ENCODE measurements around the gene ZNF668. TPM values are rescaled to one million over a fixed set of nuclear protein-coding genes. Genes with fewer than 3 reads are reported as not detected.
A peak's percentile ranks its signal among the peaks of the same experiment; 100 is the strongest.

Gene ZNF668
- total RNA-seq: 10 to 100 TPM; 14.5 to 32.7 TPM

GRCh38 chr16:31073970-31074813 is at the start of gene ZNF668, which contains the start of gene ZNF646:
TSS of gene ZNF668 (minus strand) at chr16:31074240. CDS start at chr16:31064459, 9,781 bp downstream.
TSS of gene ZNF646 (plus strand) at chr16:31074422. CDS start at chr16:31076325, 1,903 bp downstream.
- Mint-ChIP-seq H3K27ac (peak within 1 kb of the TSS; percentile 99), H3K36me3 (peaks cover 28 to 34% of the 10 kb centered on the region in 2 donors), H3K9me3 (no peaks in the 10 kb centered on the region)
- peak; percentile 94 to 97 for DNase-seq (ENCODE audit: low spot score in 2 of 2)
- peak; percentile 82 to 84 for ATAC-seq

GRCh38 chr16:31120129-31120528 is 46.1 kb upstream of the ZNF668 start:
- no peak for ATAC-seq
- no peak overlapping the region for H3K27ac Mint-ChIP-seq
- peaks cover 15 to 21% of the 10 kb centered on the region in 2 donors for H3K36me3 Mint-ChIP-seq
- H3K9me3 Mint-ChIP-seq: no peaks in the 10 kb centered on the region
- DNase-seq (ENCODE audit: low spot score in 2 of 2): no peak

DNA sequence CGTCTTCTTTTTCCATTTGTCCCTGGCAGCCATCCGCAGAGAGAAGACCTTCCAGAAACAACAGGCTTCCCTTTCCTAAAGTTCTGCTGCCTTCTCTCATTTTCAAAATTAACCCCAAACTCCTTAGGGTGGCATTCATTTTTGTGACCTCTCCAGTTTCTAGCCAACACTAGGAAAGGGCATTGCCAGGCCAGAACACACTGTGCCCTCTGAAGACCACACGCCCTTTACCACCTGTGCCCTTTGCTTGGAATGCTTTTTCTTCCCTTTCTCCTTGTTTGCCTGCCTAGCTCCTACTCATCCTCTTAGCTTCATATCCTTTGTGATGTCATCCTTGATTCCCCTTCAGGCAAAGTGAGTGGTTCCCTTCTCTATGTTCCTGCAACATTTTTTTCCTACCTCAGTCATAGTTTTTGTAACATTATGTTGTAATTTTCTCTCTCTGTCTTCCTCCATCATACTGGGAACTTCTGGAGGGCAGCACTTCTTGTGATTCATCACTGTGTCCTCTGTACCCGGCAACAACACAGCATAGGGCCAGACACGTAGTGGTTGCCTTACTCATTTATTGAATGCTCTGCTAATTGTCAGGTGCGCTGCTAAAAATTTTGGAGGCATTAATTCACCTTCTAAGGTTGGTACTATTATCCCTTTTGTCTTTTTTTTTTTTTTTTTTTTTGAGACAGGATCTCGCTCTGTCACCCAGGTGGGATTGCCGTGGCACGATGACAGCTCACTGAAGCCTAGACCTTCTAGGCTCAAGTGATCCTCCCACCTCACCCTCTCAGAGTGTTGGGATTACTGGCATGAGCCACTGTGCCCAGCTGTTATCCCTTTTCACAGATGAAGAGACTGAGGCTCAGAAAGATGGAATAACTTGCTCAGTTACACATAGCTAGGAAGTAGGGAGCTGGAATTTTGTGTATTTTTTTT is 44.4 kb upstream of the ZNF668 start:
- Mint-ChIP-seq H3K27ac (peak overlapping the region; percentile 91 to 95), H3K36me3 (peaks cover 15 to 21% of the 10 kb centered on the region in 2 donors), H3K9me3 (no peaks in the 10 kb centered on the region)
- ATAC-seq: no peak
- DNase-seq (ENCODE audit: low spot score in 2 of 2): no peak

GRCh38 chr16:31117384-31118222 is 43.6 kb upstream of the ZNF668 start, which contains the start of gene KAT8:
TSS of gene KAT8 (plus strand) at chr16:31117664. CDS start at chr16:31117682, 18 bp downstream.
- Mint-ChIP-seq H3K36me3 (peaks cover 15 to 21% of the 10 kb centered on the region in 2 donors), H3K9me3 (no peaks in the 10 kb centered on the region), H3K27ac (peak within 1 kb of the TSS; percentile 91 to 95)
- ATAC-seq: peak; percentile 95
- DNase-seq (ENCODE audit: low spot score in 2 of 2): peak; percentile 95 to 98

DNA sequence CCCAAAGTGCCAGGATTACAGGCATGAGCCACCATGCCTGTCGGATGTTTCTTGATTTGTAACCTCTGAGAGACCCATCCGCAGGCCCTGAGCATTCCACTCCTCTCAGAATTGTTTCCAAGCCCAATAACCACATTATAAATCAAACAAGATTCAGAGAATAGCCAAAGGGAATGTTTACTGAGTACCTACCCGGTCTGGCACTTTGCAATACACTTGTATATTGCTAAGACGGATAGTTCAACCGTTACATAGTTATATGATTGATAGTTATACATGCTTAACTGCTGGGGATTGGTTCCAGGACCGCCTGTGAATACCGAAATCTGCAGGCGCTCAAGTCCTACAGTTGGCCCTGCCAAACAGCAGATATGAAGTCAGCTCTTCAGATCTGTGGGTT is 40.4 kb upstream of the ZNF668 start:
- ATAC-seq (no peak), DNase-seq (ENCODE audit: low spot score in 2 of 2) (no peak)
- Mint-ChIP-seq H3K9me3 (no peaks in the 10 kb centered on the region), H3K36me3 (peaks cover 13 to 17% of the 10 kb centered on the region in 2 donors), H3K27ac (peak overlapping the region in 1 of 2 donors; percentile 88)

- H3K36me3 Mint-ChIP-seq: peaks cover 5 to 19% of the 10 kb centered on the region in 2 donors
- DNase-seq (ENCODE audit: low spot score in 2 of 2) (no peak), ATAC-seq (no peak)
- no peaks in the 10 kb centered on the region for H3K9me3 Mint-ChIP-seq
- H3K27ac Mint-ChIP-seq: peak overlapping the region in 1 of 2 donors; percentile 75
These were observed 39.4 kb upstream of the ZNF668 start for GRCh38 chr16:31113121-31114120.

- peaks cover 0 to 19% of the 10 kb centered on the region in 2 donors for H3K36me3 Mint-ChIP-seq
These were observed 38.7 kb upstream of the ZNF668 start for GRCh38 chr16:31112711-31113110.

DNA sequence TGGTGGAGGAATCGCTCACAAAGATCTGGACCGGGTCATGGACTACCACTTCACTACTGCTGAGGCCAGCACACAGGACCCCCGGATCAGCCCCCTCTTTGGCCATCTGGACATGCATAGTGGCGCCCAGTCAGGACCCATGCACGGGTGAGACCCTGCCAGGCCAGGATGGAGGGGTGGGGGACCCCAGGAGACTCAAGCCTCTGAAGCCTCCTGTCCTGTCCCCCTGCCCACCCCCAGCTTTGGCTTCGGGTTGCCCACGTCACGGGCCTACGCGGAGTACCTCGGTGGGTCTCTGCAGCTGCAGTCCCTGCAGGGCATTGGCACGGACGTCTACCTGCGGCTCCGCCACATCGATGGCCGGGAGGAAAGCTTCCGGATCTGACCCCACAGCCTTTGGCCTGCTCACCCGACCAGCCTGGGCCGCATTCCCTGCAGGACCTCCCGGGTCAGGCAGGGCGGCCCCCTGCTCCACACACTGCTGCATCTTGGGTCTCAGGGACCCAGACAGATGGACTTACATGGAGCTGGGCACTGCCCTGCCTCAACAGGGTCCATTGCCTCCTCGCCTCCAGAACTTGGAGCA is 37.9 kb upstream of the ZNF668 start:
- H3K27ac Mint-ChIP-seq: no peak overlapping the region
- DNase-seq (ENCODE audit: low spot score in 2 of 2) (no peak), ATAC-seq (no peak)
- H3K36me3 Mint-ChIP-seq: peaks cover 0 to 19% of the 10 kb centered on the region in 2 donors
- H3K9me3 Mint-ChIP-seq: no peaks in the 10 kb centered on the region

More at GRCh38 chr16:31112711-31113110, 38.7 kb upstream of the ZNF668 start:
- Mint-ChIP-seq H3K9me3 (no peaks in the 10 kb centered on the region), H3K27ac (no peak overlapping the region)
- DNase-seq (ENCODE audit: low spot score in 2 of 2) (no peak), ATAC-seq (no peak)

GRCh38 chr16:31110106-31111034 is 36.3 kb upstream of the ZNF668 start:
- Mint-ChIP-seq H3K36me3 (peaks cover 0 to 14% of the 10 kb centered on the region in 2 donors), H3K9me3 (no peaks in the 10 kb centered on the region), H3K27ac (peak overlapping the region in 1 of 2 donors; percentile 50)
- DNase-seq (ENCODE audit: low spot score in 2 of 2) (no peak), ATAC-seq (no peak)

GRCh38 chr16:31109622-31110021 is 35.6 kb upstream of the ZNF668 start:
- H3K36me3 Mint-ChIP-seq: peaks cover 0 to 14% of the 10 kb centered on the region in 2 donors
- H3K27ac Mint-ChIP-seq: peak overlapping the region in 1 of 2 donors; percentile 88
- H3K9me3 Mint-ChIP-seq: no peaks in the 10 kb centered on the region
- ATAC-seq: no peak
- DNase-seq (ENCODE audit: low spot score in 2 of 2): no peak

DNA sequence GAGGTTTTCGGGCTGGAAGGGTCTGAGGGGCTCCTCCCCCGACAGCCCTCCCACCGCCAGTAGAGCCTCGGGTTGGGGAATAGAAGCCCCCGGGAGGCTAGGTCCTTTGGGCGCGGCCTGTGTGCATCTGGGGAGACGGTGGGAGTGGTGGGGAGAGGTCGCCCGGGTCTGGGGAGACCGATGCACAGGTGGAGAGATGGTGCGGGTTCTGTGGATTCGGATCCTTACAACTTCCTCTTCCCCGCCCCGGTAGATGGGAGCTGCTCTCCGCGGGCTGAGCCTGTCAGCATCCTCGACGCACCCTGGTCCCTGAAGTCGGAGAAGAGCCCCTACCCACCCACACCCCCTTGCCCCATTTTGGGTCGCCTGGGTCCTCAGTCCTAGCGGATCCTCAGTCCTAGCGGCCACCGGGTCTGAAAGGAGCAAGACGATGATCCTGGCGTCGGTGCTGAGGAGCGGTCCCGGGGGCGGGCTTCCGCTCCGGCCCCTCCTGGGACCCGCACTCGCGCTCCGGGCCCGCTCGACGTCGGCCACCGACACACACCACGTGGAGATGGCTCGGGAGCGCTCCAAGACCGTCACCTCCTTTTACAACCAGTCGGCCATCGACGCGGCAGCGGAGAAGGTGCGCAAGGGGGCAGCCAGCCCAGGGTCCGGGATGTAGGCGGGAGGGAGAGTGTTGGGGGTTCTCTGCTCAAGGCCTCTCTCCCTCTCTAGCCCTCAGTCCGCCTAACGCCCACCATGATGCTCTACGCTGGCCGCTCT is 34.9 kb upstream of the ZNF668 start:
- DNase-seq (ENCODE audit: low spot score in 2 of 2): no peak
- Mint-ChIP-seq H3K36me3 (peaks cover 0 to 14% of the 10 kb centered on the region in 2 donors), H3K9me3 (no peaks in the 10 kb centered on the region), H3K27ac (peak overlapping the region in 1 of 2 donors; percentile 88)
- ATAC-seq: no peak

DNA sequence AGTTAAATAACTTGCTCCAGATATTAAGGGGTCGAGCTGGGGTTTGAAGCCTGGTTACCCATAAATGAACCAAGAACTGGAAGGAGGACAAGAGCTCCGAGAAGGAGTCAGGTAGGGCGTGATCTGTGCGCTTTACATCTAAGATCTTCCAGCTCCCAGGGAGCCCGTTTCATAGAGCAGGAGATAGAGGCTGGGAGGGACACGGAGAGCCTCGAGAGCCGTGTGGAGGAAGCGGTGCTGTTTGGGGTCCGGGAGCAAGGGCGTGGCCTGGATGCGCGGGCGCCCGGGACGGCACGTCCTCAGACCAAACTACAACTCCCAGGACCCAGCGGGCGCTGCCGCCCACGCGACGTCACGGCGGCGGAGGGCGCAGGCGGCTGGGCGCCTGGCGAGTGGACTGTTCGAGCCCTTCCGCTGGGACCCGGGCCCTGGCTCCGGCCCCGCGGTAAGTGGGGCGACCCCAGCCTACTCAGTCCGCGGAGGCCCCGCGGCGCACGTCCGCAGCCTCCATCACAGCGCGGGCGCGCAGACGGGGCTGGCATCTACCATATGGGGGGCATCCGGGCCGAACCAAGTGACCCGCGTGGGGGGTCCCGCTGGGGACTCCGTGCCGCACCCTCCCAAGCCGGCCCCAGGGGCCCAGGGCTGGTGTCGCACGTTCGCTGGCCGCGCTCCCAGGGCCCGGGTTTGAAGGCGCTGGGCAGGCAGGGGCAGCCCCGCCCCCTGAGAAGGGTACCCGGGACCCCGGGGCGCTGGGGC is 34.2 kb upstream of the ZNF668 start, which contains the start of gene BCKDK:
BCKDK (plus strand) TSS at position 352 of the 759 bp plus-strand sequence. CDS start 838 bp downstream, outside the sequence.
- H3K27ac Mint-ChIP-seq: peak within 1 kb of the TSS; percentile 94
- peak; percentile 76 to 84 for ATAC-seq
- H3K36me3 Mint-ChIP-seq: peaks cover 0 to 14% of the 10 kb centered on the region in 2 donors
- DNase-seq (ENCODE audit: low spot score in 2 of 2): peak; percentile 76
- H3K9me3 Mint-ChIP-seq: no peaks in the 10 kb centered on the region

All from activated naive CD4-positive, alpha-beta T cell treated with anti-CD3 and anti-CD28 coated beads, Interleukin-2, amount 50 U/mL, for 72 hours (primary cell).